Stimulated activated CD4-positive, alpha-beta T cell treated with anti-CD3 and anti-CD28 coated beads, Interleukin-1b, Interleukin-23, amount 100 ng/mL, for 48 hours (primary cell): Measurements from ENCODE around the gene ABCA5.

ENCODE experiments used
- DNase-seq: peaks from one replicate; pipeline ENCODE4 v3.0.0-alpha.2; 2020

The ABCA5 gene

GRCh38 chr17:69250641-69251040 is 76.3 kb downstream of the ABCA5 start:
- no peak for DNase-seq

- no peak for DNase-seq
Measured at GRCh38 chr17:69246726-69247375, 80.1 kb downstream of the ABCA5 start.

- no peak for DNase-seq
Measured at GRCh38 chr17:69246202-69246601, 80.7 kb downstream of the ABCA5 start.

- DNase-seq, result no peak
Measured at GRCh38 chr17:69245617-69246016, 81.3 kb downstream of the ABCA5 start.

- no peak for DNase-seq
Measured at GRCh38 chr17:69239611-69240600, 87.0 kb downstream of the ABCA5 start.

- no peak for DNase-seq
Measured at GRCh38 chr17:69236946-69237345, 90.0 kb downstream of the ABCA5 start.

GRCh38 chr17:69236464-69236863 is 90.5 kb downstream of the ABCA5 start:
- DNase-seq, result no peak

- peak; percentile 68 for DNase-seq
Measured at GRCh38 chr17:69235338-69236058, 91.4 kb downstream of the ABCA5 start.

GRCh38 chr17:69232650-69233049 is 94.3 kb downstream of the ABCA5 start:
- DNase-seq, result no peak

GRCh38 chr17:69231521-69231920 is 95.4 kb downstream of the ABCA5 start:
- no peak for DNase-seq

GRCh38 chr17:69230939-69231338 is 96.0 kb downstream of the ABCA5 start:
- DNase-seq, result no peak

GRCh38 chr17:69228576-69228975 is 98.4 kb downstream of the ABCA5 start, which contains the start of gene ABCA10:
Gene ABCA10 (minus strand): TSS chr17:69228824. CDS start chr17:69225358, 3,466 bp downstream.
- no peak for DNase-seq

GRCh38 chr17:69228018-69228417 is 98.9 kb downstream of the ABCA5 start:
- DNase-seq, result no peak

- no peak for DNase-seq
Measured at GRCh38 chr17:69227541-69227940, 99.4 kb downstream of the ABCA5 start.

- DNase-seq, result no peak
Measured at GRCh38 chr17:69223809-69224208, 103.1 kb downstream of the ABCA5 start.

- no peak for DNase-seq
Measured at GRCh38 chr17:69222707-69223258, 104.2 kb downstream of the ABCA5 start.

GRCh38 chr17:69220098-69220497 is 106.8 kb downstream of the ABCA5 start:
- DNase-seq, result no peak

GRCh38 chr17:69218986-69219385 is 107.9 kb downstream of the ABCA5 start:
- no peak for DNase-seq

- no peak for DNase-seq
Measured at GRCh38 chr17:69213059-69213813, 113.7 kb downstream of the ABCA5 start.

- DNase-seq, result no peak
Measured at GRCh38 chr17:69208640-69209039, 118.3 kb downstream of the ABCA5 start.

- DNase-seq, result no peak
Measured at GRCh38 chr17:69207151-69207550, 119.8 kb downstream of the ABCA5 start.

GRCh38 chr17:69198238-69198637 is 128.7 kb downstream of the ABCA5 start:
- DNase-seq, result no peak
